ENCODE results near the gene LYSMD4. TPM values are rescaled to one million over a fixed set of nuclear protein-coding genes. Genes with fewer than 3 reads are reported as not detected.

Gene LYSMD4
- total RNA-seq, 2 experiments from 2014 or later = 8.9 to 13.0 TPM

DNA sequence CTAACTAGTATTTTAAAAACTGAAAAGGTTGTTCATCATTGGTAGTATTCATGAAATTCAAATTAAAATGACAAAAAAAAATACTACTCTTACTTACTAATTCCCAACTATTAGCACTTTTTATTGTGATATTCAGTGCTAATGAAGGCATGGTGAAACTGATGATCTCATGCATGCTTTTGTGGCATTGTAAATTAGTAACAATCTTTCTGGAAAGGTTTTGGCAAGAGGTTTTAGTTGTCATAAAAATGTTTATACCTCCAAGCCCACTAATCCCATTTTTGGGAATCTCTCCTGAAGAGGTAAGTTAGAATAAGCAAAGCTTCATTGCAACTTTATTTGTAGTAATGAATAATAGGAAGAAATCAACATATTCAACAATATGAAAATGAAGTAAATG, 53.0 kb downstream of the LYSMD4 start:
- DNase-seq (no peak), ATAC-seq (no peak)
- H3K27me3 Mint-ChIP-seq (ENCODE audit: low read depth) = no peaks in the 10 kb centered on the region
- CTCF ChIA-PET = no interaction called here
- H3K4me1 Mint-ChIP-seq (ENCODE audit: low read depth) = peaks cover 30% of the 10 kb centered on the region
- H3K4me3 Mint-ChIP-seq = no peak overlapping the region
- H3K9me3 Mint-ChIP-seq (ENCODE audit: insufficient read depth) = peaks cover 16% of the 10 kb centered on the region
- H3K27ac Mint-ChIP-seq = no peak overlapping the region
- peaks cover 64% of the 10 kb centered on the region for H3K36me3 Mint-ChIP-seq (ENCODE audit: low read depth)
- POLR2A ChIA-PET = no interaction called here

DNA sequence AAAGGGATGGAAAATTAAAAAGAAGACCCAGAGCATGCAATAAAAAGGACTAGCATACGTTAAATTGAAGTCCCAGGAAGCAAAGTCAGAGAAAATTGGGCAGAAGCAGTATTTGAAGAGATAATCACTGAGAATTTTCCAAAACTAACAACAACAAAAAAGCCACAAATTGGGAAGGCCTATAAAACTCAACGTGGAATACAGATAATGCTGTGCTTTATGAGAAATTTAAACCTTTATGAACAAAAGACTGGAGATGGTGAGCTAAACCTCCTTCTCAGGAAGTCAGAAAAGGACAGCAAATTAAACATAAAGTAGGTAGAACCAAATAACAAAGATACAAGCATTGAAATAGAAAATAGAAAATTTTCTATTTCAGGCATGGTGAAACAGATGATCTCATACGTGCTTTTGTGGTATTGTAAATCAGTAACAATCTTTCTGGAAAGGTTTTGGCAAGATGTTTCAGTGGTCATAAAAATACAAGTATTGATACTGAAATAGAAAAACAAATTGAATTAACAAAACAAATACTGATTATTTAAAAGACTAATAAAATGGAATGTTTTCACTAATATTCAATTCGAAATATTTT, 55.6 kb downstream of the LYSMD4 start:
- DNase-seq = no peak
- Mint-ChIP-seq H3K36me3 (ENCODE audit: low read depth) (peaks cover 50% of the 10 kb centered on the region), H3K27me3 (ENCODE audit: low read depth) (no peaks in the 10 kb centered on the region), H3K4me3 (no peak overlapping the region), H3K27ac (no peak overlapping the region), H3K9me3 (ENCODE audit: insufficient read depth) (no peaks in the 10 kb centered on the region), H3K4me1 (ENCODE audit: low read depth) (peaks cover 15% of the 10 kb centered on the region)
- CTCF ChIA-PET = interaction anchor here (1.7 kb wide), 1 partner anchor 27 kb away, joined by 4 read pairs; no protein-coding TSS in a partner anchor
- POLR2A ChIA-PET = no interaction called here
- ATAC-seq = no peak

Other genes starting within 250 kb of the LYSMD4 start
- gene MEF2A, start 167.5 kb downstream of the LYSMD4 start, total RNA-seq = 10 to 100 TPM; 26.7 to 27.0 TPM

Measured in activated CD8-positive, alpha-beta T cell treated with anti-CD3 and anti-CD28 coated beads, Interleukin-2, amount 10 ng/mL, durations not matched to agents 7 days and 5 days (primary cell).